Measurements from ENCODE around the gene STAT5B.
"Not testable (repeated sequence)": the region's sequence is repeated elsewhere in the genome, so short reads cannot be mapped to it uniquely, and the experiment has no call there.

STAT5B gene

GRCh38 chr17:42306385-42306667 is 30.1 kb upstream of the STAT5B start:
- no peak for DNase-seq (ENCODE audit: low read depth in 1 of 2, low spot score in 1 of 2)

DNA sequence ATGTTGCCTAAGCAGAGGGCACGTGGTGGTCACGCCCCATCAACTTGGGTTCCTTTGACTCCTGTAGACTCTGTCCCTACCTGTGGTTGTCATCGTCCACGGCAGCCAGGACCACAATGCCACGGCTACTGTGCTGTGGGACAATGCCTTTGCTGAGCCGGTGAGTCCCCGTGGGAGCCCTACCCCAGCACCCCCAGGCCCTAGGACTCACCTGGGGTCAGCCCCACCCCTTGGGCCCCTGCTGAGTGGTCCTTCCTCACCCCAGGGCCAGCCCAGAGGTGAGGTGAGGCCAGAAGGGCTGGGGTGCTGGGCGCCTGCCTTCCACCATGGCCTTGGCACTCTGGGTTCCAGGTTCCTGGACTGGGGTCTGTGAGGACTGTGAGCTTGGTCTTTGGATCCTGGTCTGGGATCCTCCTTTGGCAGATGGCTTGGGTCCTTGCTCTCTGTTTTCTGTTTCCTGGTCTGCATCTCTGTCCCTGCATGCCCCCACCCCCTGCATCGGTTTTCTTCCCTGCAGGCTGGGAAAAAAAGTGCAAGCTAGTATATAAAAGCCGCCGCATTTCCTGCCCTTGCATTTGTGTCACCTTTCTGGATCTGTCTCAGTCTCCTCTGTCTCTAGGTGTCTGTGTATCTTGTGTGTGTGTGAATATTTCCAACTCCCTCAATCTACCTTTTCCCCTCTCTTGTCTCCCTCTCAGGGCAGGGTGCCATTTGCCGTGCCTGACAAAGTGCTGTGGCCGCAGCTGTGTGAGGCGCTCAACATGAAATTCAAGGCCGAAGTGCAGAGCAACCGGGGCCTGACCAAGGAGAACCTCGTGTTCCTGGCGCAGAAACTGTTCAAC is 29.6 kb upstream of the STAT5B start:
- no peak for DNase-seq (ENCODE audit: low read depth in 1 of 2, low spot score in 1 of 2)

- DNase-seq (ENCODE audit: low read depth in 1 of 2, low spot score in 1 of 2) = not testable (repeated sequence)
Observed at GRCh38 chr17:42305031-42305330, 28.8 kb upstream of the STAT5B start.

DNA sequence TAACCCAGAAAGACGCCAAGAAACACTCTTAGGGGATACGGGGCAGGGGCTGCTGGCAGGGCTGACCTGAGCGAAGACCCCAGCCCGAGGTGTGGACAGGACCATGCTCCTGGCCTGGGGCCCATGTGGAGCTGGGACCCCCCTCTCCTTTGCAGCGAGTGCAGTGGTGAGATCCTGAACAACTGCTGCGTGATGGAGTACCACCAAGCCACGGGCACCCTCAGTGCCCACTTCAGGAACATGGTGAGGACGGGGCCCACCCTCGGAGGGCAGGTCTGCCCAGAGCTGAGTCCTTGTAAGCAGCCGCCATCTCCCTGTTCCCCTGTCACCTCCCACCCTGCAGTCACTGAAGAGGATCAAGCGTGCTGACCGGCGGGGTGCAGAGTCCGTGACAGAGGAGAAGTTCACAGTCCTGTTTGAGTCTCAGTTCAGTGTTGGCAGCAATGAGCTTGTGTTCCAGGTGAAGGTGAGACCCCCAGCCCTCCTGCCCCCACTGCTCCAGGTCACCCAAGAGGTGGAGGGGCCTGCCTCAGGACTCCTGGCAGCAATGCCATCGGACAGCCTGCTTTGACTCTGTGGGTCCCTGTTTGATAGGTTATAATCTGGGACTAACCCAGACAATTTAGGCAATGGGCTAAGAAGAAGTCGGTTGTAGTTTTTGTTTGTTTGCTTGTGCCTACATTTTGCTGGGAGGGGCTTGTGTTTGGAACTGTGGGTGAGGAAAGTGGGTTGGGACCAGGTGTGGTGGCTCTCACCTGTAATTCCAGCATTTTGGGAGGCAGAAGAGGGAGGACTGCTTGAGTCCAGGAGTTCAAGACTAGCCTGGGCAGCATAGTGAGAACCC is 28.2 kb upstream of the STAT5B start:
- DNase-seq (ENCODE audit: low read depth in 1 of 2, low spot score in 1 of 2) = no peak

- DNase-seq (ENCODE audit: low read depth in 1 of 2, low spot score in 1 of 2) = no peak
Observed at GRCh38 chr17:42303694-42304093, 27.5 kb upstream of the STAT5B start.

- no peak for DNase-seq (ENCODE audit: low read depth in 1 of 2, low spot score in 1 of 2)
Observed at GRCh38 chr17:42301022-42301421, 24.8 kb upstream of the STAT5B start.

DNA sequence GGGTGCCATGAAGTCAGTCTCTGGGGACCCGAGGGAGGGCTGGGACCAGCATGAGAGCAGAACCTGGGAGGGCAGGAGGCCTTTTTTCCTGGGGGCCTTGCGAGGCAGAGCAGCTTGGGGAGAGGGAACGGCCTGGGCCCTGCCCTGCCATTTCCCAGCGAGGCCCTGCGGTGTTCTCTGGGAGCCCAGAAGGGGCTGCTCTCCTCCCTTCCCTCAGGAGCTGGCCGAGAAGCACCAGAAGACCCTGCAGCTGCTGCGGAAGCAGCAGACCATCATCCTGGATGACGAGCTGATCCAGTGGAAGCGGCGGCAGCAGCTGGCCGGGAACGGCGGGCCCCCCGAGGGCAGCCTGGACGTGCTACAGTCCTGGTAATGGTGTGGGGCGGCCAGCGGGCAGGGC is 23.7 kb upstream of the STAT5B start:
- DNase-seq (ENCODE audit: low read depth in 1 of 2, low spot score in 1 of 2) = not testable (repeated sequence)

- DNase-seq (ENCODE audit: low read depth in 1 of 2, low spot score in 1 of 2) = not testable (repeated sequence)
Observed at GRCh38 chr17:42299361-42299760, 23.2 kb upstream of the STAT5B start.

DNA sequence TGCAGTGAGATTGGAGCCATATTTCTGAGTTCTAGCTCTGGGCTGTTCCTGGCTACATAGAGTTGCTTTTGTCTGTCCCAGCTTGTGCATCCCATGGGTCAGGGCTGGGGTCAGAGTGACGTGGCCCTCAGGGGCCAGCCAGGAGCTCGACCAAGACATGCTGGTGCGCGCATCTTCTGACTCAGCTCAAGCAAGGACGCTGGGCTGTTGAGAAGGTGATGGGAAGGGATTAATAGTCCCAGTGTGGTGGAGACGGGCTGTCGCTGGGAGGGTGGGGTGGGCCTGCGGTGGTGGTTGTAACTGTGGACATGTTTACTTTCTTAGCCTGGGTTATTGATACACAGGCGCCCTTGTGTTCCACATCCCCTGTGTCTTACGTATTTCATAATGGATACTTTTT is 21.6 kb upstream of the STAT5B start:
- DNase-seq (ENCODE audit: low read depth in 1 of 2, low spot score in 1 of 2) = not testable (repeated sequence)

DNA sequence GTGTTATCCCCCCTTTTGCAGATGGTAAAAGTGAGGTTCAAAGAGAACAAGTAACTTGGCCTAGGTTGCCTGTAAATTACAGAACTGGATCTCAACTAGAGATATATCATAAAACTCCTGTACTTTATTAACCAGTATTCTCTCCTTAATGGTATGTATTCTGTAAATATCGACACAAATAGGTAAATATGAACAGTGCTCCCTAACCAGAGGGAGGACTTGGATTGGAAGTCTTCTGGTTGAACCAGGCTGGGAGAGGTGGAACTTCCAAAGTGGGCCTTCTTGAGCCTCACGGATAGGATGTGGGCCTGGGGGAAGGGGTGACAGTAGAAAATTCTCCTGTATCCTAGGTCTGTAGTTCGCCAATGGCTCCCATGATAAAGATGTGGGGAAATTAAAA is 19.8 kb upstream of the STAT5B start:
- DNase-seq (ENCODE audit: low read depth in 1 of 2, low spot score in 1 of 2) = no peak

GRCh38 chr17:42294469-42295398 is 18.5 kb upstream of the STAT5B start:
- no peak for DNase-seq (ENCODE audit: low read depth in 1 of 2, low spot score in 1 of 2)

GRCh38 chr17:42291129-42291528 is 14.9 kb upstream of the STAT5B start:
- no peak for DNase-seq (ENCODE audit: low read depth in 1 of 2, low spot score in 1 of 2)

DNA sequence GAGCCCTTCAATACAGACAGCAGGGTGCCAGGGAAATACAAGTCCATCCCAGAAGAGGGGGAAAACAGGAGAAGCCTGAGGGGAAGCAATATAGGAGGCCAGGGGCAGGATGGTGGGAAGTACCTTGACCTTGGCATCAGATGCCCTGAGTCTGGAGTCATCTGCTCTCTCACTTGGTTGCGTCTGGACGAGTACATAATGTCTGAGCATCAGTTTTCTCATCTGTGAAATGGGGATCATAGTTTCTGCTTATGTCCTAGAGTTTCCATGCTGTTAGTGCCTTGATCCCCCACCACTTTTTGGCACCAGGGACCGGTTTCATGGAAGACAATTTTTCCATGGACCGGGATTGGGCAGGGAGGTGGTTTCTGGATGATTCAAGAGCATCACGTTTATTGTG is 14.4 kb upstream of the STAT5B start:
- no peak for DNase-seq (ENCODE audit: low read depth in 1 of 2, low spot score in 1 of 2)

DNA sequence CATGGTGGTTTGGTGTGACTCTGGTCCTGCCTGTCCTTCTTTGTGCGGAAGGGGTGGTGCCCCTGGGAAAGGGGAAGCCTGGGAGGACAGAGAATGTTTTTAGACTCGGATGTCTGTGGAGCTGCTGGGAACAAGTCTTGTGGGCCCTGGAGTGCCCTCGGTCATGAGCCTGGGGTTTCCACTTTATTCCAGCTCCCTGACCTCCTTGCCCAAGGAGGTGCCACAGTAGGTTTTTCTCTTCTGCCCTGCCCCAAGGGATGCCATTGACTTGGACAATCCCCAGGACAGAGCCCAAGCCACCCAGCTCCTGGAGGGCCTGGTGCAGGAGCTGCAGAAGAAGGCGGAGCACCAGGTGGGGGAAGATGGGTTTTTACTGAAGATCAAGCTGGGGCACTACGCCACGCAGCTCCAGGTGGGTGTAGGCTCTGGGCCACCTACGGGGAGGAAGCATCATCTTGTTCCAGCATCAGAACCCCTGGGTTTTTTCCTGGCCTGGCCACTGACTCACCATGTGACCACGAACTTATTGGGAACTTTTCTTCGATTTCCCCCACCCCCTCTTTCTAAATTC is 13.5 kb upstream of the STAT5B start:
- peak in 1 of 2 donors; percentile 63 for DNase-seq (ENCODE audit: low read depth in 1 of 2, low spot score in 1 of 2)

DNA sequence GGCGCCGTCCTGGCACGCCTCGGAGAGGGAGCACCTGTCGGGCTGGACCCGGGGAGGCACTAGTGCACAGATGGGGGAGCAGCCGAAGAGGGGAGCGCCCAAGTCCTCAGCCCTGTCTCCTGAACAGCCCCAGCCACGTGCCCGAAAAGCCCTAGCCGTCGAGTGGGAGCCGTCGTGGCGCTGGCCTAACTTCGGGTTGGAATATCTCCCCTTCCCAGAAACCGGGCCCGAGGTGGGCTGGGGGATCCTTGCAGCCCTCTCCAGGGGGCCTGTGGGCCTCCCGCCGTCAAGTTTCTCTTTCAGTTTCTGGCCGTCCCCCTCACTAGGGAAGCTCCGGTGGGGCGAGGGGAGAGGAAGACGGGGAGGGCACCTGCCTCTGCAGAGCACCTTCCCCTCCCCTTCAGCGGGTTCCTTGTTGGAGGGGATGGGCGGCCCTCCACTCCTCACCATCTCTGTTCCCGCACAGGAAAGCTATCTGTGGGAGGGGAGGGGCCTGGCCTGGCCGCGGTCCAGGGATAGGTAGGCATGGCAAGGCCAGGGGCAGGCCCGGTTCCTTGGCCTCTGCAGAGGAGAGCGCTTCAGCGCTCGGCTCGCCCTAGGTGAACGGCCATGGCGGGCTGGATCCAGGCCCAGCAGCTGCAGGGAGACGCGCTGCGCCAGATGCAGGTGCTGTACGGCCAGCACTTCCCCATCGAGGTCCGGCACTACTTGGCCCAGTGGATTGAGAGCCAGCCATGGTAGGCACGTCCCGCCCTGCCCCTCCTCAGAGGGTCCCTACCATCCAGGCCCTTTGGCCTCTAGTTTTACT is 12.8 kb upstream of the STAT5B start:
- peak; percentile 31 to 63 for DNase-seq (ENCODE audit: low read depth in 1 of 2, low spot score in 1 of 2)

DNA sequence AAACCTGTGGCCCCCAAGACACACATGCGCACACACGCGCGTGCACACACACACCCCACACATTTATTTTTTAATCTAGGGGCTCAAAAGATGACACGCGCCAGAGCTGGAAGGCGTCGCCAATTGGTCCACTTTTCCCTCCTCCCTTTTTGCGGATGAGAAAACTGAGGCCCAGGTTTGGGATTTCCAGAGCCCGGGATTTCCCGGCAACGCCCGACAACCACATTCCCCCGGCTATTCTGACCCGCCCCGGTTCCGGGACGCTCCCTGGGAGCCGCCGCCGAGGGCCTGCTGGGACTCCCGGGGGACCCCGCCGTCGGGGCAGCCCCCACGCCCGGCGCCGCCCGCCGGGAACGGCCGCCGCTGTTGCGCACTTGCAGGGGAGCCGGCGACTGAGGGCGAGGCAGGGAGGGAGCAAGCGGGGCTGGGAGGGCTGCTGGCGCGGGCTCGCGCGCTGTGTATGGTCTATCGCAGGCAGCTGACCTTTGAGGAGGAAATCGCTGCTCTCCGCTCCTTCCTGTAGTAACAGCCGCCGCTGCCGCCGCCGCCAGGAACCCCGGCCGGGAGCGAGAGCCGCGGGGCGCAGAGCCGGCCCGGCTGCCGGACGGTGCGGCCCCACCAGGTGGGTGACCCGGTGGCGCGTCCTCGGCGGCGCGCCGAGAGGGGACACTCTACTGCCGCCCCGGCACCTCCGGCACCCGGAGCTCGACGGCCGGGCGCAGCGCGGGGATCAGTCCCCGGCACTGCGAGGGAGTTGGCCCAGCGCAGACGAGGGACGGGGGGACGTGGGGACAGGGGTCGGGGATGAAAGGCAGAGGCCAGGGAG is 12.0 kb upstream of the STAT5B start, which contains the start of gene STAT5A:
Gene STAT5A, plus strand, starts transcription at position 522 of the 826 bp plus-strand sequence. CDS start 914 bp downstream, outside the sequence.
- DNase-seq (ENCODE audit: low read depth in 1 of 2, low spot score in 1 of 2) = peak; percentile 59 to 65

- DNase-seq (ENCODE audit: low read depth in 1 of 2, low spot score in 1 of 2) = peak in 1 of 2 donors; percentile 31
Observed at GRCh38 chr17:42287305-42287976, 11.2 kb upstream of the STAT5B start.

- DNase-seq (ENCODE audit: low read depth in 1 of 2, low spot score in 1 of 2) = peak in 1 of 2 donors; percentile 16
Observed at GRCh38 chr17:42286411-42287221, 10.4 kb upstream of the STAT5B start.

All from stimulated activated CD4-positive, alpha-beta T cell treated with anti-CD3 and anti-CD28 coated beads, Interleukin-15, amount 100 ng/mL, for 1 hour (primary cell).